Activated CD8-positive, alpha-beta T cell treated with anti-CD3 and anti-CD28 coated beads for 36 hours (primary cell): ENCODE data around the gene TRIM37. TPM values are rescaled to one million over a fixed set of nuclear protein-coding genes. Genes with fewer than 3 reads are reported as not detected.

ENCODE experiments used
- ATAC-seq: fragments of 200-7000 bp; cut with Tn5 transposase; one replicate; pipeline ENCODE4 v1.10.0; 2021; ENCODE audit warnings: mild to moderate bottlenecking, moderate library complexity
- CTCF ChIA-PET: fragments of 350-600 bp; sonication (Branson Sonifier 250); formaldehyde crosslinking; loops from one replicate; lab custom pipeline; 2021; ENCODE audit warnings: antibody characterized with exemption; lab: Charles Lee
- POLR2A ChIA-PET: fragments of 350-600 bp; sonication (Branson Sonifier 250); formaldehyde crosslinking; loops from one replicate; lab custom pipeline; 2021; ENCODE audit warnings: antibody characterized with exemption; lab: Charles Lee
- DNase-seq: peaks from one replicate; pipeline ENCODE4 v3.0.0-alpha.2; 2020
- H3K27ac Mint-ChIP-seq: one replicate; pipeline ENCODE4 v1.8.0; 2021; ENCODE audit warnings: mild to moderate bottlenecking, mixed read lengths
- H3K27me3 Mint-ChIP-seq: one replicate; pipeline ENCODE4 v1.8.0; 2021; ENCODE audit warnings: mixed read lengths
- H3K36me3 Mint-ChIP-seq: one replicate; pipeline ENCODE4 v1.8.0; 2021; ENCODE audit warnings: low read depth, mixed read lengths
- H3K4me1 Mint-ChIP-seq: one replicate; pipeline ENCODE4 v1.8.0; 2021; ENCODE audit warnings: low read depth, mixed read lengths
- H3K4me3 Mint-ChIP-seq: one replicate; pipeline ENCODE4 v1.8.0; 2021; ENCODE audit warnings: mild to moderate bottlenecking, moderate library complexity, mixed read lengths
- H3K9me3 Mint-ChIP-seq: one replicate; pipeline ENCODE4 v1.8.0; 2021; ENCODE audit warnings: mixed read lengths
- CTCF ChIP-seq: fragments of 200-600 bp; IDR thresholded peaks from one replicate; pipeline ENCODE4 v1.8.0; 2022; ENCODE audit warnings: antibody characterized with exemption, mild to moderate bottlenecking
- intact Hi-C: fragments of 100-400 bp; cut with micrococcal nuclease; formaldehyde crosslinking; loops from one replicate; pipeline ENCODE4 v1.10.0; 2022
- total RNA-seq, 2 experiments: library from RNA; stranded (reverse); gene quantifications; one replicate each; pipeline ENCODE4 v1.2.3, GENCODE V29; 2021

Gene TRIM37
- total RNA-seq, 2 experiments from 2014 or later, result 23.9 to 24.8 TPM

GRCh38 chr17:59056857-59057256 is 49.8 kb downstream of the TRIM37 start:
- DNase-seq (no peak), ATAC-seq (no peak)
- intact Hi-C loops, result no loop called here
- peaks cover 23% of the 10 kb centered on the region for H3K36me3 Mint-ChIP-seq
- ChIA-PET POLR2A (interaction anchor here (0.6 kb wide), 2 partner anchors 153 to 1413 kb away, joined by 3 read pairs; no protein-coding TSS in a partner anchor), CTCF (no interaction called here)
- no peaks in the 10 kb centered on the region for H3K9me3 Mint-ChIP-seq
- H3K27ac Mint-ChIP-seq, result no peak overlapping the region
- H3K4me3 Mint-ChIP-seq, result no peak overlapping the region
- no peaks in the 10 kb centered on the region for H3K4me1 Mint-ChIP-seq
- H3K27me3 Mint-ChIP-seq, result no peaks in the 10 kb centered on the region
- TF ChIP-seq CTCF, result no peak

GRCh38 chr17:59049798-59050197 is 56.9 kb downstream of the TRIM37 start:
- Mint-ChIP-seq H3K9me3 (no peaks in the 10 kb centered on the region), H3K27ac (no peak overlapping the region), H3K27me3 (no peaks in the 10 kb centered on the region), H3K36me3 (peaks cover 23% of the 10 kb centered on the region), H3K4me1 (no peaks in the 10 kb centered on the region), H3K4me3 (no peak overlapping the region)
- TF ChIP-seq CTCF, result no peak
- no peak for DNase-seq
- ATAC-seq, result no peak
- intact Hi-C loops, result no loop called here
- CTCF ChIA-PET, result no interaction called here
- POLR2A ChIA-PET, result no interaction called here

- H3K27ac Mint-ChIP-seq, result no peak overlapping the region
- no peaks in the 10 kb centered on the region for H3K27me3 Mint-ChIP-seq
- no peak overlapping the region for H3K4me3 Mint-ChIP-seq
- ChIA-PET POLR2A (no interaction called here), CTCF (no interaction called here)
- ATAC-seq (no peak), DNase-seq (no peak)
- no peaks in the 10 kb centered on the region for H3K4me1 Mint-ChIP-seq
- peaks cover 32% of the 10 kb centered on the region for H3K36me3 Mint-ChIP-seq
- H3K9me3 Mint-ChIP-seq, result no peaks in the 10 kb centered on the region
- no peak for TF ChIP-seq CTCF
- intact Hi-C loops, result no loop called here
These were observed 59.1 kb downstream of the TRIM37 start for GRCh38 chr17:59047616-59048015.

GRCh38 chr17:59046192-59046591 is 60.5 kb downstream of the TRIM37 start:
- no peak for TF ChIP-seq CTCF
- DNase-seq (no peak), ATAC-seq (no peak)
- CTCF ChIA-PET, result no interaction called here
- POLR2A ChIA-PET, result no interaction called here
- Mint-ChIP-seq H3K27ac (no peak overlapping the region), H3K4me3 (no peak overlapping the region), H3K36me3 (peaks cover 30% of the 10 kb centered on the region), H3K27me3 (no peaks in the 10 kb centered on the region), H3K4me1 (no peaks in the 10 kb centered on the region), H3K9me3 (no peaks in the 10 kb centered on the region)
- intact Hi-C loops, result no loop called here

GRCh38 chr17:59038734-59039133 is 67.9 kb downstream of the TRIM37 start:
- CTCF ChIA-PET, result no interaction called here
- H3K4me3 Mint-ChIP-seq, result no peak overlapping the region
- no peak for TF ChIP-seq CTCF
- no peaks in the 10 kb centered on the region for H3K9me3 Mint-ChIP-seq
- no peaks in the 10 kb centered on the region for H3K27me3 Mint-ChIP-seq
- intact Hi-C loops, result no loop called here
- peaks cover 23% of the 10 kb centered on the region for H3K36me3 Mint-ChIP-seq
- no peak overlapping the region for H3K27ac Mint-ChIP-seq
- ATAC-seq (no peak), DNase-seq (peak; percentile 4)
- POLR2A ChIA-PET, result interaction anchor here (1.4 kb wide), 1 partner anchor 9 kb away, joined by 4 read pairs; no protein-coding TSS in a partner anchor
- no peaks in the 10 kb centered on the region for H3K4me1 Mint-ChIP-seq
